ENCODE data around the gene ATF6B.

The ATF6B gene

GRCh38 chr6:32127717-32128592 lies at the start of gene ATF6B:
TSS of gene ATF6B (minus strand) at chr6:32128246. CDS start at chr6:32128207, 39 bp downstream.
- DNase-seq: peak; percentile 99

- no peak for DNase-seq
Measured at GRCh38 chr6:32177183-32177787, 49.2 kb upstream of the ATF6B start.

- no peak for DNase-seq
Measured at GRCh38 chr6:32176476-32177182, 48.6 kb upstream of the ATF6B start.

GRCh38 chr6:32175711-32176475 lies 47.8 kb upstream of the ATF6B start, which contains the start of gene AGPAT1:
TSS of gene AGPAT1 (minus strand) at chr6:32176084. CDS start at chr6:32171496, 4,588 bp downstream.
- DNase-seq: peak; percentile 98

- DNase-seq: no peak
Measured at GRCh38 chr6:32175322-32175710, 47.3 kb upstream of the ATF6B start.

- no peak for DNase-seq
Measured at GRCh38 chr6:32174416-32174815, 46.4 kb upstream of the ATF6B start.

- no peak for DNase-seq
Measured at GRCh38 chr6:32173051-32173727, 45.1 kb upstream of the ATF6B start.

GRCh38 chr6:32171234-32171633 lies 43.2 kb upstream of the ATF6B start:
- no peak for DNase-seq

GRCh38 chr6:32170294-32170693 lies 42.2 kb upstream of the ATF6B start:
- DNase-seq: no peak

- DNase-seq: no peak
Measured at GRCh38 chr6:32168807-32169591, 41.0 kb upstream of the ATF6B start.

- DNase-seq: no peak
Measured at GRCh38 chr6:32168350-32168749, 40.3 kb upstream of the ATF6B start.

GRCh38 chr6:32167761-32168262 lies 39.8 kb upstream of the ATF6B start:
- no peak for DNase-seq

- no peak for DNase-seq
Measured at GRCh38 chr6:32167154-32167760, 39.2 kb upstream of the ATF6B start.

- no peak for DNase-seq
Measured at GRCh38 chr6:32166411-32167061, 38.5 kb upstream of the ATF6B start.

- DNase-seq: no peak
Measured at GRCh38 chr6:32164295-32164694, 36.2 kb upstream of the ATF6B start, which contains the start of gene EGFL8. TSS of gene EGFL8 (plus strand) at chr6:32164595. CDS start at chr6:32166166, 1,571 bp downstream.

GRCh38 chr6:32163559-32164258 lies 35.7 kb upstream of the ATF6B start:
- DNase-seq: peak; percentile 28 to 34

- no peak for DNase-seq
Measured at GRCh38 chr6:32158052-32158451, 30.0 kb upstream of the ATF6B start.

- DNase-seq: no peak
Measured at GRCh38 chr6:32156891-32157290, 28.8 kb upstream of the ATF6B start.

- peak in 1 of 2 donors; percentile 51 for DNase-seq
Measured at GRCh38 chr6:32154514-32155161, 26.6 kb upstream of the ATF6B start.

Data from hippocampal formation (tissue), 2 donors.